ENCODE measurements around the gene CNST.
"Not testable (repeated sequence)": the region's sequence is repeated elsewhere in the genome, so short reads cannot be mapped to it uniquely, and the experiment has no call there.

Gene CNST

DNA sequence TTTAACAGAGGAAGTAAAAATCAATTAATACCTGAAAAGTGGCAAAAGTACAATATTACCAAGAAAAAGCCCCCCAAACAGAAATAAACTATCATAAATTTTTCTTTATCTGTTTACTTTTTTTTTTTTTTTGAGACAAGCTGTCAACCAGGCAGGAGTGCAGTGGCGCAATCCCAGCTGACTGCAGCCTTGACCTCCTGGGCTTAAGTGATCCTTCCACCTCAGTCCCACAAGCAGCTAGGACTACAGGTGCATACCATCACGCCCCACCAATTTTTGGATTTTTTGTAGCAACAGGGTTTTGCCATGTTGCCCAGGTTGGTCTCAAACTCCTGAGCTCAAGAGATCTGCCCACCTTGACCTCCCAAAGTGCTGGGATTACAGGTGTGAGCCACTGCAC lies 8.2 kb upstream of the CNST start:
- DNase-seq (ENCODE audit: low read depth) = no peak

DNA sequence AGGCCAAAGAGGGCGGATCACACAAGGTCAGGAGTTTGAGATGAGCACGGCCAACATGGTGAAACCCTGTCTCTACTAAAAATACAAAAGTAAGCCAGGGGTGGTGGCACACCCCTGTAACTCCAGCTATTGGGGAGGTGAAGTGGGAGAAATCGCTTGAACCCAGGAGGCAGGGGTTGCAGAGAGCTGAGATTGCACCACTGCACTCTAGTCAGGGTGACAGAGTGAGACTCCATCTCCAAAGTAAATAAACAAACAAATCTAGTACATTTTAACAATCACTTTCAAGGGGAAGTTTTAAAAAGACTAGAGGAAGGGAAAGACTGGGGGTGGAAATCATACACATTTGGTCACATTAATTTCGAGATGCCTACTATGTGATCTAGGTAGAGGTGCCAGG lies 6.9 kb upstream of the CNST start:
- DNase-seq (ENCODE audit: low read depth) = no peak

DNA sequence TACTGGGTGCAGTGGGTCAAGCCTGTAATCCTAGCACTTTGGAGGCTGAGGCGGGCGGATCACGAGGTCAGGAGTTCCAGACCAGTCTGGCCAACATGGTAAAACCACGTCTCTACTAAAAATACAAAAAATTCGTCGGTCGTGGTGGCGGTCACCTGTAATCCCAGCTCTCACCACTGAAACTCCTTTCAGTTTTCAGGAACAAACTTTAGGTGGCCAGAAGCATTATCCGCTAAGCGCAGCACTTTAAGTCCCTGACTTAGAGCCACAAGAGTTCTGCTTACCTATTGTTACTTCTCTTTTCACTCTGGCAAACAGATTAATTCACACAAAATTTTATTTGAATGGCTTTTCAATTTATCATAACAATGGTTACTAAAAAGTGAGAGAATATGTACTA lies 5.4 kb upstream of the CNST start:
- DNase-seq (ENCODE audit: low read depth) = not testable (repeated sequence)

DNA sequence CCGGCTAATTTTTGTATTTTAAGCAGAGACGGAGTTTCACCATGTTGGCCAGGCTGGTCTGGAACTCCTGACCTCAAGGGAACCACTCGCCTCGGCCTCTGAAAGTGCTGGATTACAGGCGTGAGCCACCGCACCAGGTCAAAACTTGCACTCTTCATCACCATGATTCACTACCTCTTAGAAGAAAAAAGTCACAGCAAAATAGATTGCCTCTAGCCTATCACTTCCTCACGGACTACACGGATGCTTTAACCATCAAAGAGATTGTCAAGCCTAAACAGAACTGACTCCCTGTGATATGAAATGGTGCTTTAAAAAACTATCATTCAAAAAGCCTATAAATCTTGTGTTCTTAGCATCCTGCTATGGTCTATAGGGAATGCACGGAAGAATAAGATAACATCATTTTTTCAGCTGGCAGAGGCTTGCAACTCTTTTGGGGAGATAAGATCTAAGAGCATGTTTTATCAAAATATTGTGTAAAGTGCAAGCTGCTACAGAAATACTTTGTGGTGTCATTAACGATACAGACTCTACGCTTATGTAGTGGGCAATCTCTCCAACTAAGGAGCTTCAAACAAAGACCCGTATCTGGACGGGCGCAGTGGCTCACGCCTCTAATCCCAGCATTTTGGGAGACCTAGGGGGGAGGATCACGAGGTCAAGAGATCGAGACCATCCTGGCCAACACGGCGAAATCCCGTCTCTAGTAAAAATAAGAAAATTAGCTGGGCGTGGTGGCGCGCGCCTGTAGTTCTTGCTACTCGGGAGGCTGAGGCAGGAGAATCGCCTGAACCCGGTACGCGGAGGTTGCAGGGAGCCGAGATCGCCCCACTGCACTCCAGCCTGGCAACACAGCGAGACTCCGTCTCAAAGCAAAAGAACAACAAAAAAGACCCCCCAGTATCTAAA lies 1.2 kb upstream of the CNST start:
- no peak for DNase-seq (ENCODE audit: low read depth)

DNA sequence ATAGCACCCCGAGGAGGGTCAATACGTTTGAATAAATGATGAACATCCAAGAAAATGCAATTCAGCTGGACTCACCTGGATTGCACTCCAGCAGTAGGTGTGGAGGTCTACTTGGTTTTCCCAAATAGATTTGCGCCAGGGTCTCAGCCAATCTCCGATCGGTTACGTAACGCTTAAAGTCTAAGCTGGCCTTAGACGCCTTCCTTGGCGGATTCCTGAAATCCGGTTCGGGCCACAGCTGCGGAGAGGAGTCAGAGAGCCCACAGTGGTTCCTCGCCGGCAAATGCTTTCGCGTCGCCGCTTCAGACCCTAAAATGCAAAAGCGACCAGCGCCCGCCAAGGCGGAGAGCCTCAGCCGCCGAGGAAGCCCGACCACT lies 517 bp upstream of the CNST start:
- DNase-seq (ENCODE audit: low read depth) = no peak

DNA sequence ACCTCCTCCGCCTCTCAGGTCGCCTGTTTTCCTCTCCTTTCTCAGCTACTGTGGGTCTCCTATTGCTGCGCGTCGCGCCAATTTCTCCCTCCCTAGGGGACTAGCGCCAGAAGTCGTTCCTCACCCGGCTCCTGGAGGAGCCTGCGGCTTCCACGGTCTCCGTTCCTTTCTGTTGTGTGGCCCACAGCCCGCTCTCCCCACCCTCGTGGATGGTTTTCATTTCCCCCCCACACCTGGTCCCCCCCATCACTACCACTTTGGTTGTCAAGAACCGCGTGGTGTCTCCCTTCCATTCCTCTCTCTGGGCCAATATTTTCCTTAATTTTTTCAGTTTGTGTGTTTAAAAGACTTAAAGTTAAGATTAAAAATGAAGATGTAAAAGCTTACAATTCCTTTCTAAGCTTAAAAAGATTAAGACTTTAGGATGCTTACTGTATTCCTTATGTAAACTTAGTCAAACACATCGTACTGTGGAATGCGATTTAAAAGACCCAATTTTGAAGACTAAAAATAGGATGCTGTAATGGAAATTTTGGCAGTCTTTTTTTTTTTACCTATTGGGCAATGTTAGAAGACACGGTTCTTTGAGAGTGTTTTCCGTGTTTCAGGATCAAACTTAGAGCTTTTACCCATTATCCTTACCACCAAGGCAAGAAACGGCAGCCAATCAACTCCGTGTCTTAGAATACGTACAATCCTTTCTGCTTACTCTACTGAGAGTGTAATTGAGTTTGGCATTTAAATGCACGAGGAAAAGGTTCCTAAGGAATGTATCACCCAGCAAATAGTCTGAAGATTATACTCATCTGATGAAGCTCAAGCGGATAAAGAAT lies 773 bp downstream of the CNST start:
- DNase-seq (ENCODE audit: low read depth) = no peak

DNA sequence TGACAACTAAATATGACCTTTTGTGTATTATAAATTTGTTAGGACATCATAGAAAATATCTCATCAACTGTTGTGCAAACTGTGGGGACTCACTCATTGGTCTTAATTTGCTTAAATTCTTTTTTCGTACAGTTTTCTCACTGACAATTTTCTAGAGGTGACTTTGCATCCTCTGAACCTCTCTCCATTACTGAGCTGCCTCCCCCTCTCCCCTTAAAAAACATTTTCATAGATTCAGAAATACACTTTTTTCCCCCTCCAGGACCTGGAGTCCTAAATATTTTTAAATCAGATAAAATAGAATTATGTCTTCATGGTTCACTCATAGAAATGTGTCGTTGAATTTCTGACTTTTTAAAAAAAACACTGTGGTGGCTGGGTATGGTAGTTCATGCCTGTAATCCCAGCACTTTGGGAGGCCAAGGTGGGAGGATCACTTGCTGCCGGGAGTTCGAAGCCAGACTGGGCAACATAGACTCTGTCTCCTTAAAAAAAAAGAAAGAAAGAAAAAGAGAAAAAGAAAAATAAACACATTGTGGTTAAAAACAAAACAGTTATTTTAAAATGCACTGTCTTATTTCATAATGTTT lies 1.5 kb downstream of the CNST start:
- DNase-seq (ENCODE audit: low read depth) = no peak

DNA sequence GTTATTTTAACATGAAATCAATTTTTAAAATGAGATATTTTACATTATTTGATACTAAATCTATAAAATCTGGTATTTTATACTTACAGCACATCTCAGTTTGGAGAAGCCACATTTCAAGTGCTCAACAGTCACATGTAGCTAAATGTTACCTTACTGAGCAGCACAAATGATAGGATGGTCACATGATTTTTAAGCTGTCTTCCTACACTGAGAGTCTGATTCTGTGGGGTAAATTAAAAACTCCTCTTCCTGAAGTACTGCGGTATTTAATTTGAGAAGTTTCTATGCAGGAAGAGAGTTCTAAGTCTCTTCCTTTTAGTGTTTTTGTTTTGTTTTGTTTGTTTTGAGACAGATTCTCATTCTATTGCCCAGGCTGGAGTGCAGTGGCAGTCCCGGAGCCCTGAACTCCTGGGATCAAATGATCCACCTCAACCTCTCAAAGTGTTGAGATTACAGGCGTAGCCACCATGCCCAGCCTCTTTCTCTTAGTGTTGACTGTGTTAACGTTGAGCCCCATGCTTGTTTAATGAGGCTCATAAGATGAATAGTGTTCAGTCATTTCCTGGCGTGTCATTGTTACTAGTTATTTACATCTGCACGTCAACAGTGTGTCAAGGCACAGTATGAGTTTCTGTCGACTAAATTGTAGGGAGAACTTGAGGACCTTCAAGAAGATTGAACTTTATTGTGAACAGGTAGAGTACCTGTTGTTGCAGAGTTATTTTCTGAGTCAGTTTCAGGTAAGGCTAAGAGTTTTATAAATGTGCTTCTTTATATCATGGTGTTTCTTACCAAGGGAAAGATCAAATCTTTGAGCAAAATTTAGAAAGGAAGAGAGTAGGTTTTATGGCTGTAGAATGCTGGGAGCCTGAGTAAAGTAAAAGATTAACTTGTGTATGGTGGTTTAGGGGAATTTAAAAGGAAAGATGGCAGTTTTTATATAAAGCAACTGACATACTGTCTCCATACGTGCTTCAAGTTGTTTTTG lies 3.3 kb downstream of the CNST start:
- no peak for DNase-seq (ENCODE audit: low read depth)

DNA sequence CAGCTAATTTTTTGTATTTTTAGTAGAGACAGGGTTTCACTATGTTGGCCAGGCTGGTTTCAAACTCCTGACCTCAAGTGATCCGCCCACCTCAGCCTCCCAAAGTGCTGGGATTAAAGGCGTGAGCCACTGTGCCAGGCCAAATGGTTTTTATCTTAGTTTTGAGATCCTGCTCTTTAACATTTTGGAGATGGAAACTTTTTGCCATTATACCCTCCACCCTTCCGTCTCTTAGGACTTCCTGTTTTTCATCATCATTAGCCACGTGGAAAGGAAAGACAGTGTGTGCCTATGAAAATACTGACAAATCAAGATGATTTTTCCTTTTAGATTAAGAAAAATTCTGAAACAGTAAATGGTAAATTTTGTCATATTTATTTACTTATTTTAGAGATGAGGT lies 5.1 kb downstream of the CNST start:
- not testable (repeated sequence) for DNase-seq (ENCODE audit: low read depth)

DNA sequence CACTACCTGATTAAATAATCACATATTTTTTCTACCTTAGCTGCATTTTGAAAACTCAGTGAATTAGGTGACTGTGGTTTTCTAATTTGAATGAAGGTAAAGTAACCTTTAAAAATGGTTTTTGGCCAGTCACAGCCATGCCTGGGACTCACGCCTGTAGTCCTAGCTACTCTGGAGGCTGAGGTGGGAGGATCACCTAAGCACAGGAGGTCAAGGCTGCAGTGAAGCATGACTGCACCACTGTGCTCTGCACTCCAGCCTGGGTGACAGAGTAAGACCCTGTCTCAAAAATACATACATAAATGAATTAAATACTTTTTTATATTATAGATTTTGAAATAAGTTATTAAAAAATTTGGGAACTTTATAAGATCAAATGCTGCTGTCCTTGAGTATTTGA lies 5.7 kb downstream of the CNST start:
- no peak for DNase-seq (ENCODE audit: low read depth)

DNA sequence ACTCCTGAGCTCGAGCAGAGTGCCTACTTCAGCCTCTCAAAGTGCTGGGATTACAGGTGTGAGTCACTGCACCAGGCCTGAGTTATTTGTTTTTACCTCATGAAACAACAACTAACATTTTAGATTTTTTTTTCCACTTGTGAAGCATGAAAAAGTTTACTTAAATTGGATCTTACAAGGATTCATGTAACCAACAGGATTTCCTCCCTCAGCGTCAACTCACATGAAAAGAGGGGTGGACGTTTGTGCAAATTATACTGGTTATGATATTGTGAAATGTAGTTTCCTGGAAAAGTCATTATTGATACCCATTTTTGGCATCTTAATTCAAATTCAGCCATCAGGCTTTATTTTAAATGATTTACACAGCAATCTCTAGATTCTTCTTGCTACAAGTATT lies 6.5 kb downstream of the CNST start:
- DNase-seq (ENCODE audit: low read depth) = no peak

DNA sequence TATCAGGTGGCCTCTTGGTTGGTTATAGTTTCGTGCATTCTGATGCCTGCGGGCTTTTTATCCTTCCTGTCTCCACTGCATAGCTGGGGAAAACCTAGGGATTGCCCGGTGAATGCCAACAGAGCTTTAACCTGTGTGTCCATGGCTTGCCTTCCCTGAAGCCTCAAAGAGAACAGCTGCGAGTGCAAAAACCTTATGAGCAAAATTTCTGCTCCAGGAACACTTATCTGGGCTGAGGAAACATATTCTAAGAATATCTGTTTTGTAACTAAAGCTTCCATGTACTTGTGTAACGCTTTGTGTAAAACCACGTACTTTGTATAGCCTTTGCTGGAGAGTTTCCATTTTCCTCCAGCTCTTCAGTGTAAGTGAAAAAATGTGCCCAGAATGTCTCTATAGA lies 7.2 kb downstream of the CNST start:
- DNase-seq (ENCODE audit: low read depth) = no peak

DNA sequence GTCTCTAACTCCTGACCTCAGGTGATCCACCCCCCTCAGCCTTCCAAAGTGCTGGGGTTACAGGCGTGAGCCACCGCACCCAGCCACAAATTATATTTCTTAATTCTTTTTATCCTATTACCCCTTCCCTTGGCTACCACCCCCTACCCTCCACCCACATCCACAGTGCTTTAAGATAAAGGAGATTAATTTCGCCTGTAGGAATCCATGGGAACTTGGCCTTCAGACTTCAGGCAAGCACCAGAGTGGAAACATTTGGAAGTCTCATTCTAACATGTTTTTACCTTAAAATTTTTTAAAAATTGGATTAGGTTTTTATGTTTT lies 10.4 kb downstream of the CNST start:
- no peak for DNase-seq (ENCODE audit: low read depth)

DNA sequence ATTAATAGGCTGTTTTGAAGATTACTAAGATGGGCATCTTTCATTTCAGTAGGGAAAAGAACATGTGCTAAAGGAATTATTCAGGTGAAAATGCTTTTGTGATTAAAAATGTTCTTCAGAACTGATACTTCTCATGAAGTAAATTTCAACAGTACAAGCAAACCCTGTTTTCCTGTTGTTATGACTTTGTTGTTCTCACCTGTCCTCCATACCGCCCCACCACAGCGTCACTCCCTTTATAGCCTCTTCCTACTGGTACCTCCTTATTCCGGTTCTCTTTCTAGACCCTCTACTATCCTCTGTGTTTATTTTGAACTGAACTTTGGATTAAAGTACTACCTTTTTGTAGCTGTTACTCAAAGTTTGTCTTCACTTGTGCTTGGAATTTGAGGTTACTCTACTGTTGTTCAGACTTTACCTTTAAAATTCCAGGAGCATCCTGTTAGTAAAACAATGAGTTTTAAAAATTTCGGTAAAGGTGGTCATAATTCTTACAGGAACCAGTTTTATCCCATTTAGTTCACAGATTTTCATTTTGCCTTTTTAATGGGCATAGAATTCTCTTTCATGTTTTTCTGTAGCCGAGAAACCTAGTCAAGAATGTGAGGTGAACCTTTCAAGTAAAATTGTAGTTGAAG lies 10.9 kb downstream of the CNST start:
- no peak for DNase-seq (ENCODE audit: low read depth)

DNA sequence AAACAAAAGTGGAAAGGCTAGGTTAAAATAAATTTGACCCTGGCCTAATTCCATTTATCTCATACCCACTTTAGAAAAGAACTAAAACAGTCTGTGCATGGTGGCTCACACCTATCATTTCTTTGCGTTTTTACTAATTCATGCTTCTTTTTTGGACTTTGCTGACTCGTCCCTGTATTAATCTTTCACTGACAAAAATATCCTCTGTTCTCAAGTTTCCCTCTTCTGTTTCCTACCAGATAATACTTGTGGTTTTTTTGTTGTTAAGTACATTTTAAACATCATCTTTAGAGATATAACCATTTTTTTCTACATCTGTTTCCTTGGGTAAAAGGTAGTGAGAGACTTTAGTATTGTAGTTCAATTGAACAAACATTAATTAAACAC lies 11.5 kb downstream of the CNST start:
- DNase-seq (ENCODE audit: low read depth) = no peak

DNA sequence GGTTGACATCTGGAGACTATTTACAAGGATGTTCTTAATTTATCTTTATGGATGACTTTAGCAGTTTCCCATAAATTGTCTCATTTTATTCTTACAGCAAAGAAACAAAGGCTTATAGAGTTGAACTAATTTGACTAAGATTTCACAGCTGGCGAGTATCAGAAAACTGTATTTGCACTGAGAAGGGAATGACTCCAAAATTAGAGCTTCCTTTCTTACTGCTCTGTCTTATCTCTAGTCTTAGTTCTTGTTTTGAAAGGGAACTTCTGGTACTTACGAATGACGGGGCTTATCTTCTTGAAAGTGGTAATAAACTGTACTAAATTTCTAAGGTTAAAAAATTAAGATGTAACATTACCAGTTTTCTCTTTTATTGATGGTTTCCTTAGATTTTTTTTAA lies 13.6 kb downstream of the CNST start:
- no peak for DNase-seq (ENCODE audit: low read depth)

DNA sequence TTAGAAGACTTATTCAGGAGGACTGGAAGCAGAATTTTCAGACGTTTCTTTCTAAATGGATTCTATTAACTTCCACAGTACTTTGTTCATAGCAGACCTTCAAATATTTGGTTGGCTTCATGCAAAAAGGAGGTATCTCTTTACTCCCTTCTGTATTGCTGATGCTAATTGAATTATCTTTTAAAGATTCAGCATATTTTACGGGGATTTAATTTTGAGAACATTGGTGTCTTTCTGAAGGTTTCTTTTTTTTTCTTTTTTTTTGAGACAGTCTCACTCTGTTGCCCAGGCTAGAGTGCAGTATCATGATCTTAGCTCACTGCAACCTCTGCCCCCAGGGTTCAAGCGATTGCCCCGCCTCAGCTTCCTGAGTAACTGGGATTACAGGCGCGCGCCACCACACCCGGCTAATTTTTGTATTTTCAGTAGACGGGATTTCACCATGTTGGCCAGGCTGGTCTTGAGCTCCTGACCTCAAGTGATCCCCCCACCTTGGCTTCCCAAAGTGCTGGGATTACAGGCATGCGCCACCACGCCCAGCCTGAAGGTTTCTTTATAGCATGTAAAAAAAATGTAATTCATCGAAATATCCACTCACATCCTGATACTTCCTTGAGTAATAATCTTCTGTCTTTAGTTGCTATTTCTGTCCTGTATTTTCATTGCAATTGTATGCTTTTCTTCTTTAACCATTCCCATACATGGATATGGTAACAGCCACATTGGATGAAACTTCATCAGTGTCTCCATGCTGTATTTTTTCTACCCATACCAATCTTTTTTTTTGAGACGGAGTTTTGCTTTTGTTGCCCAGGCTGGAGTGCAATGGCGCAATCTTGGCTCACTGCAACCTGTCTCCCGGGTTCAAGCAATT lies 14.5 kb downstream of the CNST start:
- no peak for DNase-seq (ENCODE audit: low read depth)

DNA sequence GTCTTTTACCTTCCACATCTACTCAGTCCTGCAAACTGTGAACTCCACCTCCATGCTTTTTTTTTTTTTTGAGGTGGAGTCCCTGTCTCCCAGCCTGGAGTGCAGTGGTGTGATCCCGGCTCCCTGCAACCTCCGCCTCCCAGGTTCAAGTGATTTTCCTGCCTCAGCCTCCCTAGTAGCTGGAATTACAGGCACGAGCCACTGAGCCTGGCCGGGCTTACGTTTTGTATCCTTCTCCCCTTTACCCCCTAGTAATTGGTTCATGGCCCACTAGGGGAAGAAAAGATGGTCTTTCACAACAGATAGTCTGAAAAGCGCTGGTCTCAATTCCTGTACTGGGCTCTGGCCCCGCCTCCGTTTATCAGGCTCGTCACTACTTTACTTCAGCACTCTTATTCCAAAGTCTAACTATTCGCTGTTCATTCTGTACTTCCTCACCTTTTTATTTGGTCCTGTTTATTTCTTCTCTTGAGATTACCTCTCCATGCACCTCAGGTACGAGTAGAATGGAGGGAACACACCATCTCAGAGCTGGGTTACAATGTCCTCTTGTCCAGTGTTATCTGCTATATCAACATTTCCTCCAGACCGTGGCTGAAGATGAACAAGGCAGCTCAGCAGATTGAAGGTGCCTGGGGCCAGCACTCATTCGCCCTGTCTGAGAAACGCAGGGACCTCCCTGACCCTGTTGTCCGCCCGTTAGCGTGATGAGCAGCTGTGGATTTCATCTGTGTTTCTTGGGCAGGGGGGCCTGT lies 16.2 kb downstream of the CNST start:
- DNase-seq (ENCODE audit: low read depth) = no peak

DNA sequence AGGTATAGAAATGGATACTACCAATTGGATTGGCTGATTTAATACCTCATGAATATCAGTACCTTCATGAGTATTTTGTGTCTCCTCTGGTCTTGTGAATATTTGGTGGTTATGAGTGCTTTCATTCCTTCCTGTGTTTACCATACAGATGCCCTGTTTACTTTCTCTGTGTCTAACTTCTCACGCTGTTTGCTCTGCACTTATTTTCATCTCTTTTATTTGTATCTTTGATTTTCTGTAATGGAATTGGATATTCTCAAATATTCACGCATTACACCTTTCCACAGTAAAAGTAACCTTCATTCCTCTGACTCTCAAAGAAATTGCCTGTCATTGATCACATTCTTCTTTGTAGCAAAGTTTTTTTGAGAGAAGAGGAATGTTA lies 16.8 kb downstream of the CNST start:
- DNase-seq (ENCODE audit: low read depth) = no peak

Measured in T-helper 22 cell (primary cell).